ENCODE measurements around the gene SLC30A3.

SLC30A3 gene

DNA sequence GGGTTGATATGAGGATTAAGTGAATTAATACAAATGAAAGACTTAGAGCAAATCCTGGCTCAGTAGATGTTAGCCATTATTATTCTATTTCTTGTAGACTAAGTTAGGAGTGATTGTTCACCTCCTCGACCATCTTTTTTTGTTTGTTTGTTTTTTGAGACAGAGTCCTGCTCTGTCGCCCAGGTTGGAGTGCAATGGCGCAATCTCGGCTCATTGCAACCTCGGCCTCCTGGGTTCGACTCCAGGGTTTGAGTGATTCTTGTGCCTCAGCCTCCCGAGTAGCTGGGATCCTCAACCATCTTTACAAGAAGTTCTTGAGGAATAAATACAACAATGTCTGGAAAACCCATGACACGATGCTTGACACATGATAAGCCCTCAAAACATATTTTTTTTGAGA is 32.1 kb upstream of the SLC30A3 start:
- Histone ChIP-seq H2BK5ac (ENCODE audit: low read length) (no peak overlapping the region), H3K23ac (ENCODE audit: low read length) (no peak overlapping the region), H3K18ac (ENCODE audit: low read length) (no peak overlapping the region), H3K9ac (ENCODE audit: low read length) (no peak overlapping the region), H4K5ac (ENCODE audit: low read length) (no peak overlapping the region), H3K4me2 (ENCODE audit: low read length) (no peak overlapping the region), H2AK5ac (ENCODE audit: low read length) (no peak overlapping the region), H3K4ac (ENCODE audit: low read depth, low read length) (no peak overlapping the region), H3K79me2 (ENCODE audit: control insufficient read depth, insufficient read depth, low read length) (no peaks in the 10 kb centered on the region), H3K4me3 (ENCODE audit: low read length) (no peak overlapping the region), H3K56ac (ENCODE audit: low read length) (no peak overlapping the region), H3K79me1 (ENCODE audit: low read length) (no peaks in the 10 kb centered on the region), H3K36me3 (ENCODE audit: control insufficient read depth, insufficient read depth, low read length) (no peaks in the 10 kb centered on the region), H2BK15ac (replicated peaks; ENCODE audit: low read depth) (no peak overlapping the region), H3K27me3 (ENCODE audit: insufficient read depth, low read length, poor library complexity) (no peaks in the 10 kb centered on the region), H3K27ac (ENCODE audit: low read depth, low read length) (no peak overlapping the region), H2BK120ac (ENCODE audit: low read depth, low read length) (no peak overlapping the region), H4K8ac (ENCODE audit: low read depth, low read length) (no peak overlapping the region), H3K4me1 (ENCODE audit: control insufficient read depth, low read depth, low read length) (peaks cover 2% of the 10 kb centered on the region)
- no peak for DNase-seq
- WGBS (ENCODE audit: extremely low coverage, insufficient coverage, low lambda C conversion rate), result no CpG with 5 or more reads among the region's 8 CpGs

GRCh38 chr2:27291865-27292264 is 29.0 kb upstream of the SLC30A3 start:
- Histone ChIP-seq H3K79me2 (ENCODE audit: control insufficient read depth, insufficient read depth, low read length) (no peaks in the 10 kb centered on the region), H3K56ac (ENCODE audit: low read length) (no peak overlapping the region), H3K4me1 (ENCODE audit: control insufficient read depth, low read depth, low read length) (peaks cover 2% of the 10 kb centered on the region), H3K36me3 (ENCODE audit: control insufficient read depth, insufficient read depth, low read length) (no peaks in the 10 kb centered on the region), H3K18ac (ENCODE audit: low read length) (no peak overlapping the region), H2BK15ac (replicated peaks; ENCODE audit: low read depth) (no peak overlapping the region), H3K4me3 (ENCODE audit: low read length) (no peak overlapping the region), H3K27ac (ENCODE audit: low read depth, low read length) (no peak overlapping the region), H3K4me2 (ENCODE audit: low read length) (no peak overlapping the region), H4K8ac (ENCODE audit: low read depth, low read length) (no peak overlapping the region), H2AK5ac (ENCODE audit: low read length) (no peak overlapping the region), H3K27me3 (ENCODE audit: insufficient read depth, low read length, poor library complexity) (no peaks in the 10 kb centered on the region), H4K5ac (ENCODE audit: low read length) (no peak overlapping the region), H3K9ac (ENCODE audit: low read length) (no peak overlapping the region), H2BK5ac (ENCODE audit: low read length) (no peak overlapping the region), H3K23ac (ENCODE audit: low read length) (no peak overlapping the region), H3K4ac (ENCODE audit: low read depth, low read length) (no peak overlapping the region), H3K79me1 (ENCODE audit: low read length) (no peaks in the 10 kb centered on the region), H2BK120ac (ENCODE audit: low read depth, low read length) (no peak overlapping the region)
- no CpG with 5 or more reads among the region's 6 CpGs for WGBS (ENCODE audit: extremely low coverage, insufficient coverage, low lambda C conversion rate)
- peak; percentile 78 for DNase-seq

GRCh38 chr2:27290549-27290948 is 27.7 kb upstream of the SLC30A3 start:
- Histone ChIP-seq H3K9ac (ENCODE audit: low read length) (no peak overlapping the region), H2BK120ac (ENCODE audit: low read depth, low read length) (no peak overlapping the region), H3K4me2 (ENCODE audit: low read length) (no peak overlapping the region), H3K4ac (ENCODE audit: low read depth, low read length) (no peak overlapping the region), H3K79me2 (ENCODE audit: control insufficient read depth, insufficient read depth, low read length) (no peaks in the 10 kb centered on the region), H3K27me3 (ENCODE audit: insufficient read depth, low read length, poor library complexity) (no peaks in the 10 kb centered on the region), H3K23ac (ENCODE audit: low read length) (no peak overlapping the region), H3K4me3 (ENCODE audit: low read length) (no peak overlapping the region), H3K56ac (ENCODE audit: low read length) (no peak overlapping the region), H3K36me3 (ENCODE audit: control insufficient read depth, insufficient read depth, low read length) (no peaks in the 10 kb centered on the region), H4K8ac (ENCODE audit: low read depth, low read length) (no peak overlapping the region), H3K4me1 (ENCODE audit: control insufficient read depth, low read depth, low read length) (peaks cover 2% of the 10 kb centered on the region), H3K79me1 (ENCODE audit: low read length) (no peaks in the 10 kb centered on the region), H3K27ac (ENCODE audit: low read depth, low read length) (no peak overlapping the region), H2AK5ac (ENCODE audit: low read length) (no peak overlapping the region), H3K18ac (ENCODE audit: low read length) (no peak overlapping the region), H2BK15ac (replicated peaks; ENCODE audit: low read depth) (no peak overlapping the region), H4K5ac (ENCODE audit: low read length) (no peak overlapping the region), H2BK5ac (ENCODE audit: low read length) (no peak overlapping the region)
- WGBS (ENCODE audit: extremely low coverage, insufficient coverage, low lambda C conversion rate), result no CpG with 5 or more reads among the region's 5 CpGs
- no peak for DNase-seq

DNA sequence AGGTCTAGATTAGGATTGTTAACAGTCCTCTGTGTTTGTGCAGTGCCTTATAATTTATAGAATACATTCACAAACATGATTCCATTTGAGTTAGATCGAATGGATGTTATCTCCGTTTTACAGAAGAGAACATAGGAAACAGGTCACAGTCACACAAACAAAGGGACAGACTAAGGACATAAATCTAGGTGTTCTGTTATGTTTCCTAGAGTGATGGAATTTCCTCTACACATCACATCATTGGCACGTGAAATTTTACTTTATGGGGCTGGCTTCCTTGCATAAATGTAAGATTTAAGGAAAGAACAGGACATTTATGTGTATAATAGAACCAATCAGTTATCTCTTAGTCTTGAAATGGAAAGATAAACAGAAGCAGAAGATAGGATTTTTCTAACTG is 25.8 kb upstream of the SLC30A3 start:
- no peak overlapping the region for H2BK15ac ChIP-seq (replicated peaks; ENCODE audit: low read depth)
- no peak overlapping the region for H3K9ac ChIP-seq (ENCODE audit: low read length)
- no peak overlapping the region for H3K18ac ChIP-seq (ENCODE audit: low read length)
- H3K56ac ChIP-seq (ENCODE audit: low read length), result no peak overlapping the region
- no peaks in the 10 kb centered on the region for H3K79me2 ChIP-seq (ENCODE audit: control insufficient read depth, insufficient read depth, low read length)
- H3K4me2 ChIP-seq (ENCODE audit: low read length), result no peak overlapping the region
- no peak overlapping the region for H4K5ac ChIP-seq (ENCODE audit: low read length)
- H2BK5ac ChIP-seq (ENCODE audit: low read length), result no peak overlapping the region
- H3K23ac ChIP-seq (ENCODE audit: low read length), result no peak overlapping the region
- H3K79me1 ChIP-seq (ENCODE audit: low read length), result no peaks in the 10 kb centered on the region
- no peaks in the 10 kb centered on the region for H3K36me3 ChIP-seq (ENCODE audit: control insufficient read depth, insufficient read depth, low read length)
- H3K27me3 ChIP-seq (ENCODE audit: insufficient read depth, low read length, poor library complexity), result no peaks in the 10 kb centered on the region
- no peak overlapping the region for H4K8ac ChIP-seq (ENCODE audit: low read depth, low read length)
- peaks cover 2% of the 10 kb centered on the region for H3K4me1 ChIP-seq (ENCODE audit: control insufficient read depth, low read depth, low read length)
- H2BK120ac ChIP-seq (ENCODE audit: low read depth, low read length), result no peak overlapping the region
- DNase-seq, result no peak
- no peak overlapping the region for H3K27ac ChIP-seq (ENCODE audit: low read depth, low read length)
- WGBS (ENCODE audit: extremely low coverage, insufficient coverage, low lambda C conversion rate), result no CpG with 5 or more reads among the region's 3 CpGs
- no peak overlapping the region for H3K4ac ChIP-seq (ENCODE audit: low read depth, low read length)
- H2AK5ac ChIP-seq (ENCODE audit: low read length), result no peak overlapping the region
- no peak overlapping the region for H3K4me3 ChIP-seq (ENCODE audit: low read length)

GRCh38 chr2:27285481-27285880 is 22.6 kb upstream of the SLC30A3 start:
- Histone ChIP-seq H2BK5ac (ENCODE audit: low read length) (no peak overlapping the region), H4K8ac (ENCODE audit: low read depth, low read length) (no peak overlapping the region), H3K79me2 (ENCODE audit: control insufficient read depth, insufficient read depth, low read length) (no peaks in the 10 kb centered on the region), H2AK5ac (ENCODE audit: low read length) (no peak overlapping the region), H3K56ac (ENCODE audit: low read length) (no peak overlapping the region), H3K4me2 (ENCODE audit: low read length) (no peak overlapping the region), H3K4me1 (ENCODE audit: control insufficient read depth, low read depth, low read length) (peaks cover 11% of the 10 kb centered on the region), H4K5ac (ENCODE audit: low read length) (no peak overlapping the region), H3K9ac (ENCODE audit: low read length) (no peak overlapping the region), H3K27me3 (ENCODE audit: insufficient read depth, low read length, poor library complexity) (no peaks in the 10 kb centered on the region), H3K36me3 (ENCODE audit: control insufficient read depth, insufficient read depth, low read length) (no peaks in the 10 kb centered on the region), H3K4ac (ENCODE audit: low read depth, low read length) (no peak overlapping the region), H3K18ac (ENCODE audit: low read length) (no peak overlapping the region), H2BK15ac (replicated peaks; ENCODE audit: low read depth) (no peak overlapping the region), H3K23ac (ENCODE audit: low read length) (no peak overlapping the region), H3K4me3 (ENCODE audit: low read length) (no peak overlapping the region), H3K79me1 (ENCODE audit: low read length) (no peaks in the 10 kb centered on the region), H3K27ac (ENCODE audit: low read depth, low read length) (no peak overlapping the region), H2BK120ac (ENCODE audit: low read depth, low read length) (no peak overlapping the region)
- no peak for DNase-seq
- no CpG with 5 or more reads among the region's 6 CpGs for WGBS (ENCODE audit: extremely low coverage, insufficient coverage, low lambda C conversion rate)

GRCh38 chr2:27284996-27285395 is 22.1 kb upstream of the SLC30A3 start:
- Histone ChIP-seq H3K27me3 (ENCODE audit: insufficient read depth, low read length, poor library complexity) (no peaks in the 10 kb centered on the region), H3K18ac (ENCODE audit: low read length) (no peak overlapping the region), H3K27ac (ENCODE audit: low read depth, low read length) (no peak overlapping the region), H3K4me2 (ENCODE audit: low read length) (no peak overlapping the region), H3K36me3 (ENCODE audit: control insufficient read depth, insufficient read depth, low read length) (no peaks in the 10 kb centered on the region), H3K79me2 (ENCODE audit: control insufficient read depth, insufficient read depth, low read length) (no peaks in the 10 kb centered on the region), H3K4me1 (ENCODE audit: control insufficient read depth, low read depth, low read length) (peaks cover 11% of the 10 kb centered on the region), H4K5ac (ENCODE audit: low read length) (no peak overlapping the region), H3K56ac (ENCODE audit: low read length) (no peak overlapping the region), H3K4me3 (ENCODE audit: low read length) (no peak overlapping the region), H3K23ac (ENCODE audit: low read length) (no peak overlapping the region), H2BK15ac (replicated peaks; ENCODE audit: low read depth) (no peak overlapping the region), H3K79me1 (ENCODE audit: low read length) (no peaks in the 10 kb centered on the region), H3K4ac (ENCODE audit: low read depth, low read length) (no peak overlapping the region), H2BK5ac (ENCODE audit: low read length) (no peak overlapping the region), H2BK120ac (ENCODE audit: low read depth, low read length) (no peak overlapping the region), H3K9ac (ENCODE audit: low read length) (no peak overlapping the region), H2AK5ac (ENCODE audit: low read length) (no peak overlapping the region), H4K8ac (ENCODE audit: low read depth, low read length) (no peak overlapping the region)
- DNase-seq, result no peak
- WGBS (ENCODE audit: extremely low coverage, insufficient coverage, low lambda C conversion rate), result no CpG with 5 or more reads among the region's 1 CpG

Measured in mesendoderm (in vitro differentiated cells).